DND-41 (cell line): ENCODE data around the gene CAB39L.

Experiments
- ATAC-seq: fragments of 200-7000 bp; cut with Tn5 transposase; 3 replicates; pipeline ENCODE4 v1.9.1; 2021; ENCODE audit warnings: low read depth; ENCODE audit not compliant: insufficient read depth
- DNase-seq: peaks from one replicate; pipeline ENCODE4 v3.0.0-alpha.2; 2020
- H2AFZ ChIP-seq: 2 replicates; pipeline ENCODE4 v1.6.0; 2012; ENCODE audit warnings: low read depth, low read length
- H3K27ac ChIP-seq: 2 replicates; pipeline ENCODE4 v1.5.1; 2012; ENCODE audit warnings: low read length, inconsistent platforms
- H3K27me3 ChIP-seq: fragments of 200-600 bp; sonication (generic); 2 replicates; pipeline ENCODE4 v1.6.0; 2012; ENCODE audit warnings: low read length, mild to moderate bottlenecking, inconsistent platforms; ENCODE audit not compliant: insufficient read depth, poor library complexity
- H3K36me3 ChIP-seq: 2 replicates; pipeline ENCODE4 v1.5.1; 2012; ENCODE audit warnings: low read length, inconsistent platforms; ENCODE audit not compliant: insufficient read depth
- H3K4me1 ChIP-seq: 2 replicates; pipeline ENCODE4 v1.5.1; 2012; ENCODE audit warnings: mild to moderate bottlenecking, low read length; ENCODE audit not compliant: insufficient read depth
- H3K4me2 ChIP-seq: 2 replicates; pipeline ENCODE4 v1.6.0; 2012; ENCODE audit warnings: mild to moderate bottlenecking, moderate library complexity, low read length, inconsistent platforms; ENCODE audit not compliant: insufficient read depth
- H3K4me3 ChIP-seq, 2 experiments: fragments of 200-600 bp in 1 of 2; shearing (Covaris generic) in 1 of 2; 2 replicates each; pipeline ENCODE4 v1.5.1; 2012 to 2016; ENCODE audit warnings: inconsistent platforms in 2 of 2, low read length in 2 of 2, mild to moderate bottlenecking in 2 of 2, low read depth in 1 of 2, moderate library complexity in 1 of 2
- H3K79me2 ChIP-seq: 2 replicates; pipeline ENCODE4 v1.6.0; 2012; ENCODE audit warnings: low read length, inconsistent platforms; ENCODE audit not compliant: insufficient read depth
- H3K9ac ChIP-seq: 2 replicates; pipeline ENCODE4 v1.6.0; 2012; ENCODE audit warnings: low read depth, mild to moderate bottlenecking, inconsistent platforms, low read length, moderate library complexity
- H3K9me3 ChIP-seq: 2 replicates; pipeline ENCODE4 v1.5.1; 2012; ENCODE audit warnings: low read length, moderate library complexity, mild to moderate bottlenecking, inconsistent platforms; ENCODE audit not compliant: insufficient read depth, severe bottlenecking
- H4K20me1 ChIP-seq: 2 replicates; pipeline ENCODE4 v1.6.0; 2012; ENCODE audit warnings: low read length; ENCODE audit not compliant: insufficient read depth
- CTCF ChIP-seq: IDR thresholded peaks from 2 replicates; pipeline ENCODE4 v1.5.1; 2012; ENCODE audit warnings: borderline replicate concordance, low read length, moderate library complexity, mild to moderate bottlenecking; ENCODE audit not compliant: poor library complexity, severe bottlenecking; ENCODE audit errors: extremely low read depth
- EZH2 ChIP-seq: IDR thresholded peaks from 3 replicates; pipeline ENCODE4 v1.6.1; 2012; ENCODE audit warnings: borderline replicate concordance, low read depth, mild to moderate bottlenecking, moderate library complexity, low read length, inconsistent platforms; ENCODE audit not compliant: severe bottlenecking

CAB39L gene

DNA sequence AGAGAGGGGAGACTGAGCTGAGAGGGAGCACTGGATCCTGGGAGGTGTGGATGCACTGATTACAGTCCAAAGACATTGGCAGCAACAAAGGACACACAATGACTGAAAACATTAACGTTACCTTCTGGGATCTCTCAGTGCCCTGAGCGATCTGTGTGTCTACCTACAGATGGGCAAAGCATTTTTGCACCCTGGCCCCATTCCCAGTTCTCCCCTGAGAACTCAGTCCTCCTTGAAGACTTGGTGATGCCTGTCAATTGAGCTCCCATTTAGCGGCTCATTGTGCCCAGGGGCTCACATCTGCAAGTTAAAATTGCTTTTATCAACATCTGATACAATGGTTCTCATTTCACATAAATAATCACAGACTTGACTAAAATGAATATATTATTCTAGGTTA is 133.6 kb downstream of the CAB39L start:
- DNase-seq (no peak), ATAC-seq (no peak)
- no peaks in the 10 kb centered on the region for H3K36me3 ChIP-seq
- H3K27ac ChIP-seq, result no peak overlapping the region
- H3K4me1 ChIP-seq, result no peaks in the 10 kb centered on the region
- H3K27me3 ChIP-seq, result no peaks in the 10 kb centered on the region
- H3K9ac ChIP-seq, result no peak overlapping the region
- no peak overlapping the region for H3K4me3 ChIP-seq
- no peak overlapping the region for H3K4me2 ChIP-seq
- H3K9me3 ChIP-seq, result no peaks in the 10 kb centered on the region
- no peaks in the 10 kb centered on the region for H3K79me2 ChIP-seq
- H4K20me1 ChIP-seq, result no peaks in the 10 kb centered on the region
- TF ChIP-seq CTCF (no peak), EZH2 (no peak)
- no peak overlapping the region for H2AFZ ChIP-seq

- Histone ChIP-seq H3K9me3 (no peaks in the 10 kb centered on the region), H3K4me3 (no peak overlapping the region), H3K27ac (no peak overlapping the region), H2AFZ (no peak overlapping the region), H3K27me3 (no peaks in the 10 kb centered on the region), H3K4me1 (no peaks in the 10 kb centered on the region), H3K4me2 (no peak overlapping the region), H3K36me3 (no peaks in the 10 kb centered on the region), H3K79me2 (no peaks in the 10 kb centered on the region), H4K20me1 (no peaks in the 10 kb centered on the region), H3K9ac (no peak overlapping the region)
- no peak for ATAC-seq
- no peak for TF ChIP-seq EZH2
- TF ChIP-seq CTCF, result no peak
- DNase-seq, result no peak
These were observed 134.9 kb downstream of the CAB39L start for GRCh38 chr13:49308921-49309408.

GRCh38 chr13:49308097-49308875 is 135.6 kb downstream of the CAB39L start:
- no peaks in the 10 kb centered on the region for H4K20me1 ChIP-seq
- H3K4me3 ChIP-seq, result no peak overlapping the region
- H3K9ac ChIP-seq, result no peak overlapping the region
- no peak for DNase-seq
- H3K4me2 ChIP-seq, result no peak overlapping the region
- ATAC-seq, result no peak
- no peak overlapping the region for H3K27ac ChIP-seq
- H3K27me3 ChIP-seq, result no peaks in the 10 kb centered on the region
- no peaks in the 10 kb centered on the region for H3K9me3 ChIP-seq
- H3K79me2 ChIP-seq, result no peaks in the 10 kb centered on the region
- TF ChIP-seq EZH2, result no peak
- no peak for TF ChIP-seq CTCF
- H2AFZ ChIP-seq, result no peak overlapping the region
- H3K4me1 ChIP-seq, result no peaks in the 10 kb centered on the region
- no peaks in the 10 kb centered on the region for H3K36me3 ChIP-seq

DNA sequence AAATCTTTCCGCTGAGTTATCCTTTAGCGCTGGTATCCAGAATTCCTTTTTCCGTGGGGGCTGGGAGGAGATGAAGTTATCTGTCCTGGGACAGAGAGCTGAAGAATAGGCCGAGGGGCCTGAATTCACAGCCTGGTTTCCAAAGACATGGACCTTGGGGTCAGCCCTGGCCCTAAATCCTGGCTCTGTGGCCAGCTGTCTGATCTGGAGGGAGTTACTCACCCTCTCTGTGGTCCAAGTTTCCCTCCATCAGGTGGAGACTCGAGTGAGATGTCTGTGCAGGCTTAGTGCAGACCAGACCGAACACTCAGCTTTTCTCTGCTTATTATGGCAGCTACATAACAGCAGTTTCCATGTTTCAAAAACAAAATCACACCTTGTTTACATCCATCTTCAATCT is 136.5 kb downstream of the CAB39L start:
- no peaks in the 10 kb centered on the region for H3K27me3 ChIP-seq
- no peaks in the 10 kb centered on the region for H3K4me1 ChIP-seq
- no peak overlapping the region for H2AFZ ChIP-seq
- H4K20me1 ChIP-seq, result no peaks in the 10 kb centered on the region
- ATAC-seq (no peak), DNase-seq (no peak)
- TF ChIP-seq EZH2 (no peak), CTCF (no peak)
- H3K9me3 ChIP-seq, result no peaks in the 10 kb centered on the region
- H3K36me3 ChIP-seq, result no peaks in the 10 kb centered on the region
- no peak overlapping the region for H3K9ac ChIP-seq
- no peaks in the 10 kb centered on the region for H3K79me2 ChIP-seq
- H3K4me2 ChIP-seq, result no peak overlapping the region
- no peak overlapping the region for H3K27ac ChIP-seq
- no peak overlapping the region for H3K4me3 ChIP-seq
